ENCODE measurements around the gene SIN3A.
A peak's percentile ranks its signal among the peaks of the same experiment; 100 is the strongest.
"Not testable (repeated sequence)": the region's sequence is repeated elsewhere in the genome, so short reads cannot be mapped to it uniquely, and the experiment has no call there.

Gene SIN3A

GRCh38 chr15:75451674-75452363 lies at the start of gene SIN3A:
SIN3A (minus strand) TSS chr15:75451690; CDS start chr15:75430375, 21,315 bp downstream.
- Histone ChIP-seq H3K4me1 (ENCODE audit: control insufficient read depth in 5 of 5, insufficient read depth in 5 of 5, low read length in 5 of 5) (peaks cover 11 to 43% (median 40%) of the 10 kb centered on the region in 5 donors), H3K9ac (ENCODE audit: low read length in 5 of 5) (peak within 1 kb of the TSS; percentile 71 to 92 (median 87)), H3K36me3 (ENCODE audit: control insufficient read depth in 5 of 5, insufficient read depth in 5 of 5, low read length in 5 of 5) (peaks cover 0 to 7% (median 0%) of the 10 kb centered on the region in 5 donors), H3K4me3 (ENCODE audit: low read depth in 1 of 5, low read length in 5 of 5) (peak within 1 kb of the TSS; percentile 89 to 97 (median 95)), H3K9me3 (ENCODE audit: control insufficient read depth in 5 of 5, low read length in 5 of 5) (no peaks in the 10 kb centered on the region), H3K27me3 (ENCODE audit: control insufficient read depth in 5 of 5, insufficient read depth in 4 of 5, low read length in 5 of 5) (no peaks in the 10 kb centered on the region), H3K27ac (ENCODE audit: low read depth, low read length) (peak within 1 kb of the TSS; percentile 97)

GRCh38 chr15:75493732-75494131 lies 42.2 kb upstream of the SIN3A start:
- H3K27ac ChIP-seq (ENCODE audit: low read depth, low read length), result no peak overlapping the region
- H3K9me3 ChIP-seq (ENCODE audit: control insufficient read depth in 5 of 5, low read length in 5 of 5), result no peaks in the 10 kb centered on the region
- peaks cover 7 to 28% (median 13%) of the 10 kb centered on the region in 5 donors for H3K36me3 ChIP-seq (ENCODE audit: control insufficient read depth in 5 of 5, insufficient read depth in 5 of 5, low read length in 5 of 5)
- no peak overlapping the region for H3K9ac ChIP-seq (ENCODE audit: low read length in 5 of 5)
- H3K27me3 ChIP-seq (ENCODE audit: control insufficient read depth in 5 of 5, insufficient read depth in 4 of 5, low read length in 5 of 5), result no peaks in the 10 kb centered on the region
- no peak overlapping the region for H3K4me3 ChIP-seq (ENCODE audit: low read depth in 1 of 5, low read length in 5 of 5)
- H3K4me1 ChIP-seq (ENCODE audit: control insufficient read depth in 5 of 5, insufficient read depth in 5 of 5, low read length in 5 of 5), result no peaks in the 10 kb centered on the region

- Histone ChIP-seq H3K9ac (ENCODE audit: low read length in 5 of 5) (no peak overlapping the region), H3K27ac (ENCODE audit: low read depth, low read length) (no peak overlapping the region), H3K36me3 (ENCODE audit: control insufficient read depth in 5 of 5, insufficient read depth in 5 of 5, low read length in 5 of 5) (peaks cover 13 to 26% (median 20%) of the 10 kb centered on the region in 5 donors), H3K9me3 (ENCODE audit: control insufficient read depth in 5 of 5, low read length in 5 of 5) (no peaks in the 10 kb centered on the region), H3K4me3 (ENCODE audit: low read depth in 1 of 5, low read length in 5 of 5) (no peak overlapping the region), H3K4me1 (ENCODE audit: control insufficient read depth in 5 of 5, insufficient read depth in 5 of 5, low read length in 5 of 5) (peaks cover 0 to 7% (median 4%) of the 10 kb centered on the region in 5 donors), H3K27me3 (ENCODE audit: control insufficient read depth in 5 of 5, insufficient read depth in 4 of 5, low read length in 5 of 5) (no peaks in the 10 kb centered on the region)
Measured at GRCh38 chr15:75483961-75484360, 32.5 kb upstream of the SIN3A start.

- H3K9me3 ChIP-seq (ENCODE audit: control insufficient read depth in 5 of 5, low read length in 5 of 5); H3K27ac ChIP-seq (ENCODE audit: low read depth, low read length); H3K9ac ChIP-seq (ENCODE audit: low read length in 5 of 5); H3K27me3 ChIP-seq (ENCODE audit: control insufficient read depth in 5 of 5, insufficient read depth in 4 of 5, low read length in 5 of 5); H3K4me3 ChIP-seq (ENCODE audit: low read depth in 1 of 5, low read length in 5 of 5); H3K4me1 ChIP-seq (ENCODE audit: control insufficient read depth in 5 of 5, insufficient read depth in 5 of 5, low read length in 5 of 5): not testable (repeated sequence)
- H3K36me3 ChIP-seq (ENCODE audit: control insufficient read depth in 5 of 5, insufficient read depth in 5 of 5, low read length in 5 of 5), result peaks cover 16 to 29% (median 21%) of the 10 kb centered on the region in 5 donors
Measured at GRCh38 chr15:75483556-75483955, 32.1 kb upstream of the SIN3A start.

- H3K27ac ChIP-seq (ENCODE audit: low read depth, low read length), result no peak overlapping the region
- no peaks in the 10 kb centered on the region for H3K27me3 ChIP-seq (ENCODE audit: control insufficient read depth in 5 of 5, insufficient read depth in 4 of 5, low read length in 5 of 5)
- peaks cover 19 to 34% (median 23%) of the 10 kb centered on the region in 5 donors for H3K36me3 ChIP-seq (ENCODE audit: control insufficient read depth in 5 of 5, insufficient read depth in 5 of 5, low read length in 5 of 5)
- no peaks in the 10 kb centered on the region for H3K9me3 ChIP-seq (ENCODE audit: control insufficient read depth in 5 of 5, low read length in 5 of 5)
- peaks cover 0 to 7% (median 4%) of the 10 kb centered on the region in 5 donors for H3K4me1 ChIP-seq (ENCODE audit: control insufficient read depth in 5 of 5, insufficient read depth in 5 of 5, low read length in 5 of 5)
- H3K9ac ChIP-seq (ENCODE audit: low read length in 5 of 5), result no peak overlapping the region
- H3K4me3 ChIP-seq (ENCODE audit: low read depth in 1 of 5, low read length in 5 of 5), result no peak overlapping the region
Measured at GRCh38 chr15:75483106-75483505, 31.6 kb upstream of the SIN3A start.

GRCh38 chr15:75480463-75480862 lies 29.0 kb upstream of the SIN3A start:
- peaks cover 10 to 34% (median 20%) of the 10 kb centered on the region in 5 donors for H3K36me3 ChIP-seq (ENCODE audit: control insufficient read depth in 5 of 5, insufficient read depth in 5 of 5, low read length in 5 of 5)
- not testable (repeated sequence) for H3K9me3 ChIP-seq (ENCODE audit: control insufficient read depth in 5 of 5, low read length in 5 of 5); H3K27me3 ChIP-seq (ENCODE audit: control insufficient read depth in 5 of 5, insufficient read depth in 4 of 5, low read length in 5 of 5); H3K9ac ChIP-seq (ENCODE audit: low read length in 5 of 5); H3K4me3 ChIP-seq (ENCODE audit: low read depth in 1 of 5, low read length in 5 of 5); H3K27ac ChIP-seq (ENCODE audit: low read depth, low read length); H3K4me1 ChIP-seq (ENCODE audit: control insufficient read depth in 5 of 5, insufficient read depth in 5 of 5, low read length in 5 of 5)

GRCh38 chr15:75479670-75480069 lies 28.2 kb upstream of the SIN3A start:
- Histone ChIP-seq H3K9ac (ENCODE audit: low read length in 5 of 5) (no peak overlapping the region), H3K36me3 (ENCODE audit: control insufficient read depth in 5 of 5, insufficient read depth in 5 of 5, low read length in 5 of 5) (peaks cover 10 to 39% (median 22%) of the 10 kb centered on the region in 5 donors), H3K27me3 (ENCODE audit: control insufficient read depth in 5 of 5, insufficient read depth in 4 of 5, low read length in 5 of 5) (no peaks in the 10 kb centered on the region)

GRCh38 chr15:75477094-75477493 lies 25.6 kb upstream of the SIN3A start:
- not testable (repeated sequence) for H3K4me3 ChIP-seq (ENCODE audit: low read depth in 1 of 5, low read length in 5 of 5); H3K4me1 ChIP-seq (ENCODE audit: control insufficient read depth in 5 of 5, insufficient read depth in 5 of 5, low read length in 5 of 5); H3K9ac ChIP-seq (ENCODE audit: low read length in 5 of 5); H3K27me3 ChIP-seq (ENCODE audit: control insufficient read depth in 5 of 5, insufficient read depth in 4 of 5, low read length in 5 of 5); H3K27ac ChIP-seq (ENCODE audit: low read depth, low read length); H3K9me3 ChIP-seq (ENCODE audit: control insufficient read depth in 5 of 5, low read length in 5 of 5)
- peaks cover 16 to 51% (median 33%) of the 10 kb centered on the region in 5 donors for H3K36me3 ChIP-seq (ENCODE audit: control insufficient read depth in 5 of 5, insufficient read depth in 5 of 5, low read length in 5 of 5)

More at GRCh38 chr15:75479670-75480069, 28.2 kb upstream of the SIN3A start:
- Histone ChIP-seq H3K9me3 (ENCODE audit: control insufficient read depth in 5 of 5, low read length in 5 of 5) (no peaks in the 10 kb centered on the region), H3K27ac (ENCODE audit: low read depth, low read length) (no peak overlapping the region), H3K4me1 (ENCODE audit: control insufficient read depth in 5 of 5, insufficient read depth in 5 of 5, low read length in 5 of 5) (peaks cover 0 to 7% (median 4%) of the 10 kb centered on the region in 5 donors), H3K4me3 (ENCODE audit: low read depth in 1 of 5, low read length in 5 of 5) (no peak overlapping the region)

- Histone ChIP-seq H3K4me1 (ENCODE audit: control insufficient read depth in 5 of 5, insufficient read depth in 5 of 5, low read length in 5 of 5) (peaks cover 0 to 14% (median 12%) of the 10 kb centered on the region in 5 donors), H3K36me3 (ENCODE audit: control insufficient read depth in 5 of 5, insufficient read depth in 5 of 5, low read length in 5 of 5) (peaks cover 10 to 76% (median 57%) of the 10 kb centered on the region in 5 donors), H3K9ac (ENCODE audit: low read length in 5 of 5) (peak overlapping the region in 1 of 5 donors; percentile 13), H3K4me3 (ENCODE audit: low read depth in 1 of 5, low read length in 5 of 5) (no peak overlapping the region), H3K27me3 (ENCODE audit: control insufficient read depth in 5 of 5, insufficient read depth in 4 of 5, low read length in 5 of 5) (no peaks in the 10 kb centered on the region), H3K27ac (ENCODE audit: low read depth, low read length) (no peak overlapping the region), H3K9me3 (ENCODE audit: control insufficient read depth in 5 of 5, low read length in 5 of 5) (no peaks in the 10 kb centered on the region)
Measured at GRCh38 chr15:75468913-75469598, 17.6 kb upstream of the SIN3A start.

- peaks cover 0 to 5% (median 3%) of the 10 kb centered on the region in 5 donors for H3K36me3 ChIP-seq (ENCODE audit: control insufficient read depth in 5 of 5, insufficient read depth in 5 of 5, low read length in 5 of 5)
- H3K9me3 ChIP-seq (ENCODE audit: control insufficient read depth in 5 of 5, low read length in 5 of 5), result no peaks in the 10 kb centered on the region
- H3K4me3 ChIP-seq (ENCODE audit: low read depth in 1 of 5, low read length in 5 of 5), result no peak overlapping the region
- peaks cover 0 to 27% (median 21%) of the 10 kb centered on the region in 5 donors for H3K4me1 ChIP-seq (ENCODE audit: control insufficient read depth in 5 of 5, insufficient read depth in 5 of 5, low read length in 5 of 5)
- H3K9ac ChIP-seq (ENCODE audit: low read length in 5 of 5), result no peak overlapping the region
- no peaks in the 10 kb centered on the region for H3K27me3 ChIP-seq (ENCODE audit: control insufficient read depth in 5 of 5, insufficient read depth in 4 of 5, low read length in 5 of 5)
- no peak overlapping the region for H3K27ac ChIP-seq (ENCODE audit: low read depth, low read length)
Measured at GRCh38 chr15:75460646-75461045, 9.2 kb upstream of the SIN3A start.
